Gastrocnemius medialis (tissue), 4 donors: ENCODE data around the gene ERVMER34-1. TPM values are rescaled to one million over a fixed set of nuclear protein-coding genes. Genes with fewer than 3 reads are reported as not detected.

Source experiments
- ATAC-seq, 2 donors: fragments of 150-250 bp; one replicate each; pipeline ENCODE4 v1.9.1; 2016
- DNase-seq, 2 donors: peaks; one replicate each; pipeline ENCODE4 v3.0.0-alpha.2; 2019
- H3K27ac ChIP-seq, 4 donors: fragments of 200-600 bp; sonication (generic); 1 replicate in 1 of 4; 2 replicates in 3 of 4; pipeline ENCODE4 v1.5.1; 2016 to 2018; ENCODE audit warnings: mild to moderate bottlenecking in 2 of 4, moderate library complexity in 1 of 4
- H3K27me3 ChIP-seq, 3 donors: fragments of 200-600 bp; sonication (generic) in 2 of 3; 1 replicate in 1 of 3; 2 replicates in 2 of 3; pipeline versions ENCODE4 v1.5.1 to v1.6.0; 2016 to 2019; ENCODE audit warnings: mild to moderate bottlenecking in 1 of 3, moderate library complexity in 1 of 3
- H3K36me3 ChIP-seq, 2 donors: fragments of 200-600 bp; sonication (generic) in 1 of 2; one replicate each; pipeline ENCODE4 v1.5.1; 2017 to 2018
- H3K4me1 ChIP-seq, 2 donors: fragments of 200-600 bp; sonication (generic) in 1 of 2; one replicate each; pipeline ENCODE4 v1.5.1; 2016 to 2017; ENCODE audit warnings: mild to moderate bottlenecking in 2 of 2
- H3K4me3 ChIP-seq, 4 donors: fragments of 200-600 bp; sonication (generic) in 3 of 4; 1 replicate in 1 of 4; 2 replicates in 3 of 4; pipeline ENCODE4 v1.5.1; 2016 to 2019; ENCODE audit warnings: mild to moderate bottlenecking in 2 of 4
- H3K9me3 ChIP-seq, 3 donors: fragments of 200-600 bp; sonication (generic) in 2 of 3; 1 replicate in 1 of 3; 2 replicates in 2 of 3; pipeline ENCODE4 v1.5.1; 2016 to 2019
- POLR2A ChIP-seq, 2 donors: fragments of 450-650 bp; IDR thresholded peaks; one replicate each; pipeline ENCODE4 v1.6.1; 2017; ENCODE audit warnings: antibody characterized with exemption in 2 of 2, mild to moderate bottlenecking in 2 of 2, moderate library complexity in 2 of 2
- in situ Hi-C, 4 donors: fragments of 200-750 bp; cut with MboI; loops; one replicate each; pipeline versions ENCODE4 v1.15.0 to v1.8.0; 2017; ENCODE audit warnings: low sequenced_read_pairs in 4 of 4
- intact Hi-C: fragments of 100-400 bp; cut with DNase I; formaldehyde crosslinking; loops from one replicate; pipeline ENCODE4 v1.15.1; 2023; ENCODE audit warnings: low total_unique reads
- total RNA-seq, 4 donors: library from RNA; depleted of rRNA; stranded (reverse); fragments of >200 nt; gene quantifications; one replicate each; pipeline versions ENCODE4 v1.1.0 to v1.2.3, GENCODE V29; 2016
- TF ChIP-seq, protein P1 (sequence below), 5 experiments: fragments of 450-650 bp in 3 of 5; fragments of 200-600 bp in 2 of 5; sonication (generic) in 2 of 5; IDR thresholded peaks in 4 of 5; conservative IDR thresholded peaks in 1 of 5; 1 replicate in 4 of 5; 2 replicates in 1 of 5; pipeline ENCODE4 v1.5.1; 2016 to 2019; ENCODE audit warnings: antibody characterized with exemption in 5 of 5, mild to moderate bottlenecking in 3 of 5, moderate library complexity in 3 of 5

Gene ERVMER34-1, protein sequence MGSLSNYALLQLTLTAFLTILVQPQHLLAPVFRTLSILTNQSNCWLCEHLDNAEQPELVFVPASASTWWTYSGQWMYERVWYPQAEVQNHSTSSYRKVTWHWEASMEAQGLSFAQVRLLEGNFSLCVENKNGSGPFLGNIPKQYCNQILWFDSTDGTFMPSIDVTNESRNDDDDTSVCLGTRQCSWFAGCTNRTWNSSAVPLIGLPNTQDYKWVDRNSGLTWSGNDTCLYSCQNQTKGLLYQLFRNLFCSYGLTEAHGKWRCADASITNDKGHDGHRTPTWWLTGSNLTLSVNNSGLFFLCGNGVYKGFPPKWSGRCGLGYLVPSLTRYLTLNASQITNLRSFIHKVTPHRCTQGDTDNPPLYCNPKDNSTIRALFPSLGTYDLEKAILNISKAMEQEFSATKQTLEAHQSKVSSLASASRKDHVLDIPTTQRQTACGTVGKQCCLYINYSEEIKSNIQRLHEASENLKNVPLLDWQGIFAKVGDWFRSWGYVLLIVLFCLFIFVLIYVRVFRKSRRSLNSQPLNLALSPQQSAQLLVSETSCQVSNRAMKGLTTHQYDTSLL
- not detected for total RNA-seq

DNA sequence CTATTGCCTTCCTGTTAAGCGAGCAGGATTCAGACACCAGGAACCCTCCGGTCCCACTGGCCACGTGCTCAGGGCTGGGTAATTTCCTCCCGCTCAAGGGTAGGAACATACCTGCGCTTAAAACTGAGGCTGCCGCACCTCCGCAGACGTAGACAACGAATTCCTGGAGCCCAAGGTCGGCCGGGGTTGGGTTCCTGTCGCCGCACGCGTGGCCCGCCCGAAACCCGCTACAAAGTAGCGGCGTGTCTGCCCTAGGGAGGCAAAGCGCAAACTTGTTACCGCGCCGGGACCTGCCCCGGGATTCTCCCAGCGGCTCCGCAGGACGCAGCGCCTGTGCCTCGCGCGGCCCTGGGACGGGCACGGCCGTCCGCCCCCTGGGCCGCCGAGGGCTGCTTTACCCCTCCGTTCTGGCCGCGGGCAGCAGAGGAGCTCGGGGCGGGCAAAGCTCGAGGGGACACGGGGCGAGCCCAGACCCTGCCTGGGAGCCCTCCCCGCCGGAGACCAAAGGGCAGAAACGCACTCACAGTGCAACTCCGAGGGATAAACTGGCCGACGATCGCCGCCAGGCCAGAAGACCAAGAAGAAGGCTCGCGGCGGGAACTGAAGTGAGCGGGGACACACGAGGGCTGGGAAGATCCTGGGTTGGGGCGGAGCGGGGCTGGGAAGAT, at the start of gene ERVMER34-1:
ERVMER34-1 (minus strand) TSS at position 607 of the 668 bp plus-strand sequence. CDS start 5,905 bp downstream, outside the sequence.
- DNase-seq (no peak), ATAC-seq (peak; percentile 42 to 56)
- Histone ChIP-seq H3K4me3 (peak within 1 kb of the TSS; percentile 58 to 80 (median 66)), H3K27ac (no peak within 1 kb of the TSS), H3K9me3 (no peaks in the 10 kb centered on the region), H3K4me1 (peaks cover 0 to 10% of the 10 kb centered on the region in 2 donors), H3K36me3 (no peaks in the 10 kb centered on the region), H3K27me3 (peaks cover 16 to 21% (median 18%) of the 10 kb centered on the region in 3 donors)
- in situ Hi-C loops (no loop called here), intact Hi-C loops (no loop called here)
- TF ChIP-seq POLR2A (IDR thresholded peaks at IDR 0.05) = no peak
- TF ChIP-seq, protein P1, sequence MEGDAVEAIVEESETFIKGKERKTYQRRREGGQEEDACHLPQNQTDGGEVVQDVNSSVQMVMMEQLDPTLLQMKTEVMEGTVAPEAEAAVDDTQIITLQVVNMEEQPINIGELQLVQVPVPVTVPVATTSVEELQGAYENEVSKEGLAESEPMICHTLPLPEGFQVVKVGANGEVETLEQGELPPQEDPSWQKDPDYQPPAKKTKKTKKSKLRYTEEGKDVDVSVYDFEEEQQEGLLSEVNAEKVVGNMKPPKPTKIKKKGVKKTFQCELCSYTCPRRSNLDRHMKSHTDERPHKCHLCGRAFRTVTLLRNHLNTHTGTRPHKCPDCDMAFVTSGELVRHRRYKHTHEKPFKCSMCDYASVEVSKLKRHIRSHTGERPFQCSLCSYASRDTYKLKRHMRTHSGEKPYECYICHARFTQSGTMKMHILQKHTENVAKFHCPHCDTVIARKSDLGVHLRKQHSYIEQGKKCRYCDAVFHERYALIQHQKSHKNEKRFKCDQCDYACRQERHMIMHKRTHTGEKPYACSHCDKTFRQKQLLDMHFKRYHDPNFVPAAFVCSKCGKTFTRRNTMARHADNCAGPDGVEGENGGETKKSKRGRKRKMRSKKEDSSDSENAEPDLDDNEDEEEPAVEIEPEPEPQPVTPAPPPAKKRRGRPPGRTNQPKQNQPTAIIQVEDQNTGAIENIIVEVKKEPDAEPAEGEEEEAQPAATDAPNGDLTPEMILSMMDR (IDR thresholded peaks at IDR 0.05 in 4 of 5, conservative IDR thresholded peaks at IDR 0.05 in 1 of 5) = no peak

DNA sequence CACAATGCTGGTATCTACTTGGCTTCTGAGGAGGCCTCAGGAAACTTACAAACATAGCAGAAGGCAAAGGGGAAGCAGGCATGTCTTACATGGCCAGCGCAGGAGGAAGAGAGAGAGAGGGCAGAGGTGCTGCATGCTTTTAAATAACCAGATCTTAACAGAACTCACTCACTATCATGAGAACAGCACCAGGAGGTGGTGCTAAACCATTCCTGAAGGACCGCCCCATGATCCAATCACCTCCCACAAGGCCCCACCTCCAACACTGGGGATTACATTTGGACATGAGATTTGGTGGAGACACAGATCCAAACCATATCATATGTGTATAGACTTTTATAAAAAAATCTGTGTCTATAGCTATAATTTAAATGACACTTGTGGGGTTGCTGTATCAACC, 48.6 kb upstream of the ERVMER34-1 start:
- Histone ChIP-seq H3K9me3 (no peaks in the 10 kb centered on the region), H3K4me3 (no peak overlapping the region), H3K27me3 (no peaks in the 10 kb centered on the region), H3K36me3 (no peaks in the 10 kb centered on the region), H3K27ac (no peak overlapping the region), H3K4me1 (no peaks in the 10 kb centered on the region)
- no peak for ATAC-seq
- no peak for TF ChIP-seq POLR2A (IDR thresholded peaks at IDR 0.05)
- TF ChIP-seq, protein P1 (IDR thresholded peaks at IDR 0.05 in 4 of 5, conservative IDR thresholded peaks at IDR 0.05 in 1 of 5) = peak in 1 of 5 experiments; percentile 21
- intact Hi-C loops (no loop called here), in situ Hi-C loops (loop anchor here in 1 of 4 donors (25.0 kb wide), 1 partner anchor 187 kb away; no protein-coding TSS in a partner anchor)
- DNase-seq = no peak

DNA sequence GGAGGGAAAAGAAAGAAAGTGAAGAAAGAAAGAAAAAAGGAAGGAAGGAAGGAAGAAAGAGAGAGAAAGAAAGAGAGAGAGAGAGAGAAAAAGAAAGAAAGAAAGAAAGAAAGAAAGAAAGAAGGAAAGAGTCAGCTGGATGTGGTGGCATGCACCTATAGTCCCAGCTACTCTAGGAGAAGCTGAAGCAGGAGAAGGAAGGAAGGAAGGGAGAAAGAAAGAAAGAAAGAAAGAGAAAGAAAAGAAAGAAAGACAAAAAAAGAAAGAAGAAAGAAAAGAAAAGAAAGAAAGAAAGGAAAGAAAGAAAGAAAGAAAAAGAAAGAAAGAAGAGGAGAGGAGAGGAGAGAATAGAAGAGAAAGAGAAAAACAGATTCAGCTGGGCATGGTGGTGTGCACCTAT, 44.3 kb upstream of the ERVMER34-1 start:
- H3K27me3 ChIP-seq = no peaks in the 10 kb centered on the region
- in situ Hi-C loops = loop anchor here in 1 of 4 donors (25.0 kb wide), 1 partner anchor 192 kb away; no protein-coding TSS in a partner anchor
- no peaks in the 10 kb centered on the region for H3K4me1 ChIP-seq
- H3K9me3 ChIP-seq = no peaks in the 10 kb centered on the region
- H3K36me3 ChIP-seq = no peaks in the 10 kb centered on the region
- no peak for ATAC-seq
- no peak for DNase-seq
- intact Hi-C loops = no loop called here
- H3K27ac ChIP-seq = no peak overlapping the region
- H3K4me3 ChIP-seq = no peak overlapping the region
- TF ChIP-seq, protein P1 (IDR thresholded peaks at IDR 0.05 in 4 of 5, conservative IDR thresholded peaks at IDR 0.05 in 1 of 5) = no peak
- TF ChIP-seq POLR2A (IDR thresholded peaks at IDR 0.05) = no peak

DNA sequence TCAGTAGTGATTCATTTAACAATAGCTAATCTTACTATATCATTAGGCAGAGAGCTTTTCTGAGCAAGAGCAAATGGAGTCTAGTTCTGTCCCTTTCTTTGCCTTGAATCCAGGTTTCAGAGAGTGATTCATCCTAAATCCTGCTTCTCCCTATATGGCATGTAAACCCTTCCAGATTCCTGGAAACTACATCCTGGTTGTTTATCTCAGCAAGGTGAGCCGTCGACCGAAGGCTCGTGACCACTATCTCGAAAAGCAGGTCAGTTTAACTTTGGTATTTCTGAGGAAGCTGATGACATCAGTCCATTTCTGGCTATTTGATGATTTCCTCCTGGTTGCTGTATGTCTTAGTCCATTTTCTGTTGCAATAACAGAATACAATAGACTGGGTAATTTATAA, 40.7 kb upstream of the ERVMER34-1 start:
- H3K27me3 ChIP-seq = no peaks in the 10 kb centered on the region
- H3K36me3 ChIP-seq = no peaks in the 10 kb centered on the region
- no peaks in the 10 kb centered on the region for H3K9me3 ChIP-seq
- no peak overlapping the region for H3K27ac ChIP-seq
- no peak for TF ChIP-seq POLR2A (IDR thresholded peaks at IDR 0.05)
- TF ChIP-seq, protein P1 (IDR thresholded peaks at IDR 0.05 in 4 of 5, conservative IDR thresholded peaks at IDR 0.05 in 1 of 5) = no peak
- H3K4me1 ChIP-seq = no peaks in the 10 kb centered on the region
- no peak for DNase-seq
- ATAC-seq = no peak
- in situ Hi-C loops (loop anchor here in 1 of 4 donors (25.0 kb wide), 1 partner anchor 195 kb away; no protein-coding TSS in a partner anchor), intact Hi-C loops (no loop called here)
- no peak overlapping the region for H3K4me3 ChIP-seq
